SU-DHL-6 (cell line): ENCODE results near the gene HOXA3.

Experiments used
- EZH2phosphoT487 ChIP-seq: fragments of 200-600 bp; sonication (generic), shearing (Covaris generic); conservative IDR thresholded peaks from 2 replicates; pipeline ENCODE4 v1.6.1; 2018; ENCODE audit warnings: mild to moderate bottlenecking, antibody characterized with exemption, low read length, moderate library complexity, mixed read lengths
- TF ChIP-seq, protein P1 (sequence below): fragments of 200-600 bp; sonication (generic); IDR thresholded peaks from one replicate; pipeline ENCODE4 v1.5.1; 2017; ENCODE audit warnings: antibody characterized with exemption, mild to moderate bottlenecking, low read length, moderate library complexity; ENCODE audit not compliant: insufficient read depth, poor library complexity, severe bottlenecking

DNA sequence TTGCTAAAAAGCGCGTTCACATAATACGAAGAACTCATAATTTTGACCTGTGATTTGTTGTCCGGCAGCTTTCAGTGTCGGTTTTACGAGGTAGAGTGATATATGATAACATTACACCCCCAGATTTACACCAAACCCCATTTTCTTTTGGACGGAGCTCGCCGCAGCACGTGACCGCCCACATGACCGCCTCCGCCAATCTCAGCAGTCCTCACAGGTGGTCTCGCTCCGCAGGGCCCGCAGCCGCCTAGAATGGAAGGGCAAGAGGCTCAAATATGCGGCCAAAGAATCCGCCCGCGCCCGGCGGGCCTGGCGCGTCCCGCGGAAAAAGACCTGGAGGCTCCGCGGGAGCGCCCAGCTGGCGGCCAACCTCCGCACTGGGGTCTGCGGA is 4.1 kb upstream of the HOXA3 start, which contains the start of gene HOXA7:
- TF ChIP-seq, protein P1, sequence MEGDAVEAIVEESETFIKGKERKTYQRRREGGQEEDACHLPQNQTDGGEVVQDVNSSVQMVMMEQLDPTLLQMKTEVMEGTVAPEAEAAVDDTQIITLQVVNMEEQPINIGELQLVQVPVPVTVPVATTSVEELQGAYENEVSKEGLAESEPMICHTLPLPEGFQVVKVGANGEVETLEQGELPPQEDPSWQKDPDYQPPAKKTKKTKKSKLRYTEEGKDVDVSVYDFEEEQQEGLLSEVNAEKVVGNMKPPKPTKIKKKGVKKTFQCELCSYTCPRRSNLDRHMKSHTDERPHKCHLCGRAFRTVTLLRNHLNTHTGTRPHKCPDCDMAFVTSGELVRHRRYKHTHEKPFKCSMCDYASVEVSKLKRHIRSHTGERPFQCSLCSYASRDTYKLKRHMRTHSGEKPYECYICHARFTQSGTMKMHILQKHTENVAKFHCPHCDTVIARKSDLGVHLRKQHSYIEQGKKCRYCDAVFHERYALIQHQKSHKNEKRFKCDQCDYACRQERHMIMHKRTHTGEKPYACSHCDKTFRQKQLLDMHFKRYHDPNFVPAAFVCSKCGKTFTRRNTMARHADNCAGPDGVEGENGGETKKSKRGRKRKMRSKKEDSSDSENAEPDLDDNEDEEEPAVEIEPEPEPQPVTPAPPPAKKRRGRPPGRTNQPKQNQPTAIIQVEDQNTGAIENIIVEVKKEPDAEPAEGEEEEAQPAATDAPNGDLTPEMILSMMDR: no peak
- no peak for TF ChIP-seq EZH2phosphoT487
